Spleen (tissue), 11 donors: Measurements from ENCODE around the gene EMC8. TPM values are rescaled to one million over a fixed set of nuclear protein-coding genes. Genes with fewer than 3 reads are reported as not detected.
"Not testable (repeated sequence)": the region's sequence is repeated elsewhere in the genome, so short reads cannot be mapped to it uniquely, and the experiment has no call there.

Source experiments
- DNase-seq: peaks from one replicate; pipeline ENCODE4 v3.0.0-alpha.2; 2020
- H3K27ac ChIP-seq, 8 donors: fragments of 200-600 bp; sonication (generic) in 7 of 8; 1 replicate in 4 of 8; 2 replicates in 4 of 8; pipeline versions ENCODE4 v1.5.0 to v1.8.0; 2016 to 2021; ENCODE audit warnings: inconsistent platforms in 4 of 8, mild to moderate bottlenecking in 4 of 8, moderate library complexity in 1 of 8
- H3K27me3 ChIP-seq, 7 donors: fragments of 200-600 bp; sonication (generic) in 6 of 7; replicated peaks in 1 of 7; 1 replicate in 4 of 7; 2 replicates in 3 of 7; pipeline versions ENCODE4 v1.5.0 to v1.8.0; 2016 to 2021; ENCODE audit warnings: inconsistent platforms in 3 of 7, mild to moderate bottlenecking in 1 of 7
- H3K36me3 ChIP-seq, 6 donors: fragments of 200-600 bp; sonication (generic) in 5 of 6; 1 replicate in 4 of 6; 2 replicates in 2 of 6; pipeline versions ENCODE4 v1.5.0 to v1.8.0; 2016 to 2021; ENCODE audit warnings: inconsistent platforms in 2 of 6
- H3K4me1 ChIP-seq, 6 donors: fragments of 200-600 bp; sonication (generic) in 5 of 6; 1 replicate in 3 of 6; 2 replicates in 3 of 6; pipeline versions ENCODE4 v1.5.0 to v1.8.0; 2016 to 2021; ENCODE audit warnings: inconsistent platforms in 3 of 6
- H3K4me3 ChIP-seq, 8 donors: fragments of 200-600 bp; sonication (generic) in 7 of 8; 1 replicate in 4 of 8; 2 replicates in 4 of 8; pipeline versions ENCODE4 v1.5.0 to v1.8.0; 2016 to 2021; ENCODE audit warnings: inconsistent platforms in 4 of 8, mild to moderate bottlenecking in 4 of 8, moderate library complexity in 2 of 8
- H3K9me3 ChIP-seq, 8 donors: fragments of 200-600 bp; sonication (generic) in 7 of 8; 1 replicate in 4 of 8; 2 replicates in 4 of 8; pipeline versions ENCODE4 v1.5.0 to v1.8.0; 2016 to 2021; ENCODE audit warnings: inconsistent platforms in 4 of 8
- CTCF ChIP-seq, 11 experiments: fragments of 200-600 bp in 7 of 11; fragments of 450-650 bp in 4 of 11; sonication (generic) in 4 of 11; IDR thresholded peaks in 8 of 11; conservative IDR thresholded peaks in 3 of 11; 1 replicate in 7 of 11; 2 replicates in 4 of 11; pipeline versions ENCODE4 v1.4.0 to v1.8.0; 2016 to 2021; ENCODE audit warnings: antibody characterized with exemption in 11 of 11, inconsistent platforms in 4 of 11, mild to moderate bottlenecking in 1 of 11
- POLR2A ChIP-seq, 3 donors: fragments of 450-650 bp; IDR thresholded peaks; one replicate each; pipeline ENCODE4 v1.5.1; 2017; ENCODE audit warnings: antibody characterized with exemption in 3 of 3, mild to moderate bottlenecking in 1 of 3
- POLR2AphosphoS5 ChIP-seq, 3 donors: sonication (generic); formaldehyde crosslinking; IDR thresholded peaks; one replicate each; pipeline ENCODE4 v1.5.1; 2017; ENCODE audit warnings: antibody characterized with exemption in 3 of 3
- WGBS, 5 donors: extraction: QIAGEN DNeasy Blood & Tissue Kit in 3 of 5; methylation state at CpG; one replicate each; pipeline versions ENCODE4 v1.1.5 to v1.1.7; 2013 to 2018; 5-methylcytosine and 5-hydroxymethylcytosine counted together
- intact Hi-C: fragments of 100-400 bp; cut with DNase I; formaldehyde crosslinking; loops from one replicate; pipeline ENCODE4 v1.15.0; 2023; ENCODE audit warnings: low total_unique reads
- polyA plus RNA-seq, 3 donors: library from polyadenylated mRNA; stranded (reverse); fragments of 200-250 nt; gene quantifications; one replicate each; pipeline ENCODE4 v1.2.1, GENCODE V29; 2013
- total RNA-seq, 7 donors: library from RNA; depleted of rRNA in 3 of 7; stranded (reverse); fragments of >200 nt in 3 of 7; fragmentation: NEBNext Ultra II Directional in 4 of 7; extraction: Animal tissue kit (Norgen Biotek cat#: 25700) in 4 of 7; gene quantifications; one replicate each; pipeline versions ENCODE4 v1.1.0 to v1.2.1, GENCODE V29; 2016 to 2021
- donor health status: healthy with polysubstance abuse.
- donor health status: DM: no; HTN: no; CAD: no; lungs with moderate emphysema.
- donor health status: DM: no; HTN: no; CAD: no.
- donor health status: Bipolar disorder and iron deficiency.
- donor health status: healthy.
- donor health status: DM: no; HTN: no; CAD: no.
- donor health status: DM: yes; HTN: yes; CAD: no.

EMC8 gene
- total and polyA plus RNA-seq, 10 donors, result 10.1 to 43.0 (median 23.8) TPM

GRCh38 chr16:85838381-85838780 lies 39.0 kb upstream of the EMC8 start:
- Histone ChIP-seq H3K27me3 (peaks cover 0 to 42% (median 0%) of the 10 kb centered on the region in 7 donors), H3K27ac (peak overlapping the region in 3 of 8 donors; percentile 13 to 30 (median 18)), H3K36me3 (no peaks in the 10 kb centered on the region), H3K4me1 (peaks cover 0 to 19% (median 0%) of the 10 kb centered on the region in 6 donors), H3K4me3 (no peak overlapping the region), H3K9me3 (peaks cover 0 to 3% (median 0%) of the 10 kb centered on the region in 8 donors)
- 52 to 77% (median 66%) methylated on average over 9 to 11 of the region's 11 CpGs for WGBS, 5 donors
- TF ChIP-seq POLR2AphosphoS5 (IDR thresholded peaks at IDR 0.05), result no peak
- no peak for TF ChIP-seq POLR2A (IDR thresholded peaks at IDR 0.05)
- no peak for TF ChIP-seq CTCF (IDR thresholded peaks at IDR 0.05 in 8 of 11, conservative IDR thresholded peaks at IDR 0.05 in 3 of 11)
- intact Hi-C loops, result no loop called here
- DNase-seq, result peak; percentile 57

GRCh38 chr16:85837654-85838053 lies 38.3 kb upstream of the EMC8 start:
- 81 to 96% (median 89%) methylated on average over 4 of the region's 4 CpGs for WGBS, 5 donors
- H3K4me3 ChIP-seq, H3K9me3 ChIP-seq, DNase-seq, intact Hi-C loops, H3K36me3 ChIP-seq, H3K27ac ChIP-seq: not testable (repeated sequence)
- Histone ChIP-seq H3K27me3 (peaks cover 0 to 49% (median 0%) of the 10 kb centered on the region in 7 donors), H3K4me1 (peaks cover 0 to 27% (median 7%) of the 10 kb centered on the region in 6 donors)

- Histone ChIP-seq H3K4me3 (no peak overlapping the region), H3K9me3 (peaks cover 0 to 3% (median 0%) of the 10 kb centered on the region in 8 donors), H3K27ac (no peak overlapping the region), H3K4me1 (peaks cover 0 to 34% (median 7%) of the 10 kb centered on the region in 6 donors), H3K27me3 (peaks cover 0 to 56% (median 0%) of the 10 kb centered on the region in 7 donors), H3K36me3 (no peaks in the 10 kb centered on the region)
- TF ChIP-seq POLR2AphosphoS5 (IDR thresholded peaks at IDR 0.05), result no peak
- TF ChIP-seq POLR2A (IDR thresholded peaks at IDR 0.05), result no peak
- no peak for TF ChIP-seq CTCF (IDR thresholded peaks at IDR 0.05 in 8 of 11, conservative IDR thresholded peaks at IDR 0.05 in 3 of 11)
- intact Hi-C loops, result no loop called here
- 74 to 82% (median 76%) methylated on average over 23 to 24 of the region's 24 CpGs for WGBS, 5 donors
- peak; percentile 52 for DNase-seq
These were observed 37.6 kb upstream of the EMC8 start for GRCh38 chr16:85836706-85837582.

GRCh38 chr16:85835956-85836705 lies 36.8 kb upstream of the EMC8 start:
- no peak overlapping the region for H3K4me3 ChIP-seq
- H3K27ac ChIP-seq, result no peak overlapping the region
- WGBS, 5 donors, result 63 to 79% (median 74%) methylated on average over 16 to 22 of the region's 22 CpGs
- peaks cover 0 to 64% (median 0%) of the 10 kb centered on the region in 7 donors for H3K27me3 ChIP-seq
- peak; percentile 61 for DNase-seq
- no peaks in the 10 kb centered on the region for H3K36me3 ChIP-seq
- H3K4me1 ChIP-seq, result peaks cover 0 to 36% (median 7%) of the 10 kb centered on the region in 6 donors
- H3K9me3 ChIP-seq, result peaks cover 0 to 3% (median 0%) of the 10 kb centered on the region in 8 donors
- intact Hi-C loops, result no loop called here
- no peak for TF ChIP-seq CTCF (IDR thresholded peaks at IDR 0.05 in 8 of 11, conservative IDR thresholded peaks at IDR 0.05 in 3 of 11)
- no peak for TF ChIP-seq POLR2A (IDR thresholded peaks at IDR 0.05)
